Measurements from ENCODE around the gene DNM3.
"Not testable (repeated sequence)": the region's sequence is repeated elsewhere in the genome, so short reads cannot be mapped to it uniquely, and the experiment has no call there.

- not testable (repeated sequence) for TF ChIP-seq EP300 (IDR thresholded peaks at IDR 0.05; ENCODE audit: borderline replicate concordance in 1 of 2, low read depth in 2 of 2, low read length in 2 of 2); MAFK (IDR thresholded peaks at IDR 0.05; ENCODE audit: low read depth, low read length); CTCF (IDR thresholded peaks at IDR 0.05; ENCODE audit: control extremely low read depth in 1 of 3, insufficient read depth in 1 of 3, low read depth in 1 of 3, low read length in 3 of 3); RBBP5 (IDR thresholded peaks at IDR 0.05; ENCODE audit: borderline replicate concordance, low read depth, low read length); CEBPB (IDR thresholded peaks at IDR 0.05; ENCODE audit: low read depth, low read length); TCF12 (IDR thresholded peaks at IDR 0.05; ENCODE audit: low read depth, low read length); CREB1 (IDR thresholded peaks at IDR 0.05)
These were observed 466.2 kb downstream of the DNM3 start for GRCh38 chr1:172307508-172307907.

Data from H1 (cell line).